Ovary (tissue), 10 donors: ENCODE data around the gene GOT2. TPM values are rescaled to one million over a fixed set of nuclear protein-coding genes. Genes with fewer than 3 reads are reported as not detected.
"Not testable (repeated sequence)": the region's sequence is repeated elsewhere in the genome, so short reads cannot be mapped to it uniquely, and the experiment has no call there.

ENCODE experiments used
- DNase-seq, 5 donors: peaks; one replicate each; pipeline ENCODE4 v3.0.0-alpha.2; 2019 to 2020
- H3K27ac ChIP-seq, 2 donors: fragments of 200-600 bp; one replicate each; pipeline versions ENCODE4 v1.5.1 to v1.8.0; 2019 to 2022
- H3K27me3 ChIP-seq: fragments of 200-600 bp; one replicate; pipeline ENCODE4 v1.8.0; 2022
- H3K36me3 ChIP-seq: fragments of 200-600 bp; sonication (generic); one replicate; pipeline ENCODE4 v1.5.1; 2019
- H3K4me1 ChIP-seq: one replicate; pipeline ENCODE4 v1.8.1; 2013; ENCODE audit warnings: mild to moderate bottlenecking, moderate library complexity; ENCODE audit not compliant: insufficient read depth
- H3K4me3 ChIP-seq: fragments of 200-600 bp; sonication (generic); one replicate; pipeline ENCODE4 v1.5.1; 2017
- H3K9me3 ChIP-seq, 2 donors: fragments of 200-600 bp in 1 of 2; sonication (generic) in 1 of 2; one replicate each; pipeline versions ENCODE4 v1.5.1 to v1.8.1; 2013 to 2019; ENCODE audit warnings: mild to moderate bottlenecking in 1 of 2, moderate library complexity in 1 of 2
- CTCF ChIP-seq, 3 donors: fragments of 450-650 bp in 2 of 3; fragments of 200-600 bp in 1 of 3; IDR thresholded peaks; one replicate each; pipeline versions ENCODE4 v1.5.1 to v1.8.0; 2016 to 2022; ENCODE audit warnings: antibody characterized with exemption in 3 of 3, mild to moderate bottlenecking in 1 of 3
- EP300 ChIP-seq: sonication (generic); formaldehyde crosslinking; IDR thresholded peaks from one replicate; pipeline ENCODE4 v1.6.1; 2017; ENCODE audit warnings: antibody characterized with exemption
- POLR2A ChIP-seq: fragments of 450-650 bp; IDR thresholded peaks from one replicate; pipeline ENCODE4 v1.6.1; 2017; ENCODE audit warnings: antibody characterized with exemption, mild to moderate bottlenecking, moderate library complexity
- WGBS, 3 donors: extraction: QIAGEN DNeasy Blood & Tissue Kit in 1 of 3; methylation state at CpG; one replicate each; pipeline versions ENCODE4 v1.1.5 to v1.1.7; 2013 to 2017; 5-methylcytosine and 5-hydroxymethylcytosine counted together
- intact Hi-C, 4 donors: fragments of 100-400 bp; cut with DNase I; formaldehyde crosslinking; loops; one replicate each; pipeline versions ENCODE4 v1.11.0 to v1.15.1; 2022 to 2023
- long read RNA-seq, 3 donors: library from polyadenylated mRNA in 2 of 3; unstranded in 2 of 3; transcript quantifications; one replicate each; pipeline ENCODE4 v2.0.0 and lab custom pipeline, GENCODE V29; 2021 to 2026
- polyA plus RNA-seq, 2 donors: library from polyadenylated mRNA; stranded (reverse); fragments of 200-250 nt in 1 of 2; fragments of 350-450 nt in 1 of 2; fragmentation: Illumina TruSeq in 1 of 2; extraction: RNeasy Lipid Tissue Mini Kit (QIAGEN cat#74804) in 1 of 2; gene quantifications; one replicate each; pipeline ENCODE4 v1.2.3, GENCODE V29; 2013 to 2014
- total RNA-seq, 7 donors: library from RNA; depleted of rRNA in 2 of 7; stranded (reverse); fragments of >200 nt in 2 of 7; fragmentation: NEBNext Ultra II Directional in 3 of 7; extraction: Animal tissue kit (Norgen Biotek cat#: 25700) in 3 of 7; gene quantifications; one replicate each; pipeline versions ENCODE4 v1.1.0 to v1.2.4, GENCODE V29; 2016 to 2023
- donor health status: DM: no; HTN: no; CAD: no; lungs with moderate emphysema.
- donor health status: DM: no; HTN: no; CAD: no.
- donor health status: Bipolar disorder and iron deficiency.
- donor health status: DM: yes; HTN: yes; CAD: no.
- donor health status: DM: no; HTN: no; CAD: no.
- donor health status: DM: yes; HTN: yes; CAD: no.

The GOT2 gene
- total RNA-seq (10 to 100 TPM; 23.7 to 63.9 (median 53.9) TPM), polyA plus RNA-seq (100 to 1,000 TPM in 1 of 2 donors, 10 to 100 TPM in 1; 31.9 to 121 TPM)
- long read RNA-seq, donor 1, transcript GOT2-201 (10 exons, 2,462 nt): major isoform, 295 of 343 reads
- long read RNA-seq, donor 1, partial matches to known transcripts: 25 of 343 reads
- long read RNA-seq, donor 1, other reads (novel, unspliced or antisense): 23 of 343 reads
- long read RNA-seq, donor 2, transcript GOT2-201 (10 exons, 2,462 nt): major isoform, 27 of 27 reads
- long read RNA-seq, donor 2, partial matches to known transcripts: 0 of 27 reads
- long read RNA-seq, donor 2, other reads (novel, unspliced or antisense): 0 of 27 reads
- long read RNA-seq, donor 3, transcript GOT2-201 (10 exons, 2,462 nt): major isoform, 103 of 110 reads
- long read RNA-seq, donor 3, partial matches to known transcripts: 3 of 110 reads
- long read RNA-seq, donor 3, other reads (novel, unspliced or antisense): 3 of 110 reads

DNA sequence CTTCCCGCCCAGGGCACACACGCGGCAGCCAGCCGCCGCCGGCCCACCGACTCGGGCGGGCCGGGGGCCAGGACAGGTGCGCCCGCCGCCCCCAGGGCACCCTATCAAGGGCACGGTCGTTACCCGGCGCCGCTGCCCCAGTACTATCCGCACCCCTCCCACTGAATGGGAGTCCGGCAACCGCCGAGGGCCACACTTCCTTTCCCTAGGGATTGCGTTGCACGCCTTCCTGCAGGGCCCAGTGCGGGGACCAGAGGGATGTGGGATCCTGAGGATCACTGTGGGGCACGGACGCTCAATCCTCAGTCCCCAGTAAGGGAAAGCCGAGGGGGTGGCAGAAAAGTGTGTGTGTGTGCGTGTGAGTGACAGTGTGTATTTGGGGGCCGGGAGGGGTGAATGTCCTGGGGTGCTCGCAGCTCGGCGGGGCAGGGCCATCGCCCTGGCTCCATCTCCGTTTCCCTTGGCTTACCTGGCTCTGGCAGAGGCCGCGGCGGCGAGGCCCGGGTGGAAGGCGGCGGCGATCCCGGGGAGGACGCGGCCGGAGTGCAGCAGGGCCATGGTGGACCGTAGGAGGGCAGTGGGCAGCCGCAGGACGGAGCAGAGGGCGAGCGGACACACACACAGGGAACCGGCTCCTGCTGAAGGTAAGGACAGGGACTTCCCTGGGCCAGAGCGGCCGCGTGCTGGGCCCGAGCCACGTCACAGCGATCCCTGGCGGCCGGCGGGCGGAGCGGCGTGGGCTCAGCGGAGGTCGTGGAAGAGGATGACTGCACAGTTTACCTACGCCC is at the start of gene GOT2:
Gene GOT2, minus strand, starts transcription at position 646 of the 788 bp plus-strand sequence. Its CDS starts 88 bp downstream, at position 558.
- WGBS, 3 donors: 0 to 1% (median 0%) methylated on average over 56 to 68 of the region's 68 CpGs
- no peaks in the 10 kb centered on the region for H3K9me3 ChIP-seq
- peak within 1 kb of the TSS; percentile 82 for H3K4me3 ChIP-seq
- intact Hi-C loops: no loop called here
- H3K36me3 ChIP-seq: no peaks in the 10 kb centered on the region
- peak; percentile 71 to 87 (median 77) for DNase-seq
- peaks cover 1% of the 10 kb centered on the region for H3K4me1 ChIP-seq
- TF ChIP-seq CTCF (IDR thresholded peaks at IDR 0.05): peak; percentile 73 to 94 (median 77)
- no peak for TF ChIP-seq EP300
- H3K27ac ChIP-seq: peak within 1 kb of the TSS in 1 of 2 donors; percentile 46
- no peaks in the 10 kb centered on the region for H3K27me3 ChIP-seq

DNA sequence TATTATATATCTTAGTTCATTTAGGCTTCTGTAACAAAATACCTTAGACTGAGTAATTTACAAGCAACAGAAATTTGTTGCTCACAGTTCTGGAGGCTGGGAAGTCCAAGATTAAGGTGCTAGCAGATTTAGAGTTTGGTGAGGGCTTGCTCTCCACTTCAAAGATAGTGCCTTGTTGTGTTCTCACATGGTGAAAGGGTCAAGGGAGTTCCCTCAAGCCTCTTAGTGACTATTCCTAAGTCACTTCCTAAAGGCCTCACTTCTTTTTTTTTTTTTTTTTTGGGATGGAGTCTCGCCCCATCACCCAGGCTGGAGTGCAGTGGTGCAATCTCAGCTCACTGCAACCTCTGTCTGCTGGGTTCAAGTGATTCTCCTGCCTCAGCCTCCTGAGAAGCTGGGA is 45.2 kb upstream of the GOT2 start:
- H3K27ac ChIP-seq, H3K27me3 ChIP-seq, H3K36me3 ChIP-seq, H3K4me1 ChIP-seq, H3K9me3 ChIP-seq, intact Hi-C loops, DNase-seq, H3K4me3 ChIP-seq: not testable (repeated sequence)
- WGBS, 3 donors: 94 to 96% (median 95%) methylated on average over 1 of the region's 1 CpG

GRCh38 chr16:58773870-58774269 is 39.8 kb upstream of the GOT2 start:
- no peak for TF ChIP-seq EP300
- TF ChIP-seq POLR2A: no peak
- TF ChIP-seq CTCF (IDR thresholded peaks at IDR 0.05): no peak
- intact Hi-C loops: no loop called here
- H3K27me3 ChIP-seq: no peaks in the 10 kb centered on the region
- H3K36me3 ChIP-seq: no peaks in the 10 kb centered on the region
- DNase-seq: no peak
- H3K9me3 ChIP-seq: no peaks in the 10 kb centered on the region
- no peak overlapping the region for H3K4me3 ChIP-seq
- no peak overlapping the region for H3K27ac ChIP-seq
- no peaks in the 10 kb centered on the region for H3K4me1 ChIP-seq

GRCh38 chr16:58768145-58768544 is 34.0 kb upstream of the GOT2 start:
- Histone ChIP-seq H3K4me3 (no peak overlapping the region), H3K9me3 (no peaks in the 10 kb centered on the region), H3K27ac (no peak overlapping the region), H3K36me3 (no peaks in the 10 kb centered on the region), H3K27me3 (no peaks in the 10 kb centered on the region), H3K4me1 (no peaks in the 10 kb centered on the region)
- WGBS, 3 donors: 44 to 92% (median 50%) methylated on average over 2 of the region's 2 CpGs
- DNase-seq: no peak
- intact Hi-C loops: no loop called here
- TF ChIP-seq CTCF (IDR thresholded peaks at IDR 0.05) (no peak), EP300 (no peak), POLR2A (no peak)
